Measurements from ENCODE around the gene HS3ST2.

Gene HS3ST2

GRCh38 chr16:22771551-22771950 is 42.4 kb upstream of the HS3ST2 start:
- TF ChIP-seq SIN3A (IDR thresholded peaks at IDR 0.05; ENCODE audit: borderline replicate concordance, insufficient read depth, low read length) (no peak), REST (IDR thresholded peaks at IDR 0.05; ENCODE audit: insufficient read depth in 1 of 2, low read depth in 2 of 2, low read length in 2 of 2) (no peak), POLR2AphosphoS5 (IDR thresholded peaks at IDR 0.05; ENCODE audit: low read depth, low read length) (no peak), FOXP2 (optimal IDR thresholded peaks at IDR 0.05; ENCODE audit: borderline replicate concordance, extremely low read depth, extremely low read length, insufficient read depth) (no peak), TAF1 (IDR thresholded peaks at IDR 0.05; ENCODE audit: borderline replicate concordance, insufficient read depth, low read length) (no peak)

GRCh38 chr16:22775220-22775922 is 38.6 kb upstream of the HS3ST2 start:
- TF ChIP-seq POLR2AphosphoS5 (IDR thresholded peaks at IDR 0.05; ENCODE audit: low read depth, low read length) (no peak), REST (IDR thresholded peaks at IDR 0.05; ENCODE audit: insufficient read depth in 1 of 2, low read depth in 2 of 2, low read length in 2 of 2) (no peak), SIN3A (IDR thresholded peaks at IDR 0.05; ENCODE audit: borderline replicate concordance, insufficient read depth, low read length) (no peak), FOXP2 (optimal IDR thresholded peaks at IDR 0.05; ENCODE audit: borderline replicate concordance, extremely low read depth, extremely low read length, insufficient read depth) (no peak), TAF1 (IDR thresholded peaks at IDR 0.05; ENCODE audit: borderline replicate concordance, insufficient read depth, low read length) (no peak)

DNA sequence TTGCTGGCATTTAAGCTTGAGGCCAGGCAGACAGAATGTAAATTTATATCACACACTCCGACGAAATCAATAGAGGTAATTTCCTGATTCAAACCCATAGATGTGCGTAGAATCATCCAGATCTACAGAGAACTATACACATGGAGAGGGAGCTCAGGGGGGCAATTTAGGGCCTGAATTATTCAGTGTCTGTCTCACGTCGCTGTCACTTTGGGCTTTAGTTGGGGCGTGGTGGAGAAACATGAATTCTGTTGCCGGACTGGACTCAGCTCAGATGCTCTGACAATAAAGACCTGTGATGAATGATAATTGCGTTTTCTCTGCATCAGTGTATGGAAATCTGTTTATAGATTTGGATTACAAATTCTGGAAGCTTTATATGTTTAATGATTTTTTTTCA is 32.5 kb upstream of the HS3ST2 start:
- TF ChIP-seq POLR2AphosphoS5 (IDR thresholded peaks at IDR 0.05; ENCODE audit: low read depth, low read length) (no peak), TAF1 (IDR thresholded peaks at IDR 0.05; ENCODE audit: borderline replicate concordance, insufficient read depth, low read length) (no peak), SIN3A (IDR thresholded peaks at IDR 0.05; ENCODE audit: borderline replicate concordance, insufficient read depth, low read length) (no peak), REST (IDR thresholded peaks at IDR 0.05; ENCODE audit: insufficient read depth in 1 of 2, low read depth in 2 of 2, low read length in 2 of 2) (no peak), FOXP2 (optimal IDR thresholded peaks at IDR 0.05; ENCODE audit: borderline replicate concordance, extremely low read depth, extremely low read length, insufficient read depth) (no peak)

DNA sequence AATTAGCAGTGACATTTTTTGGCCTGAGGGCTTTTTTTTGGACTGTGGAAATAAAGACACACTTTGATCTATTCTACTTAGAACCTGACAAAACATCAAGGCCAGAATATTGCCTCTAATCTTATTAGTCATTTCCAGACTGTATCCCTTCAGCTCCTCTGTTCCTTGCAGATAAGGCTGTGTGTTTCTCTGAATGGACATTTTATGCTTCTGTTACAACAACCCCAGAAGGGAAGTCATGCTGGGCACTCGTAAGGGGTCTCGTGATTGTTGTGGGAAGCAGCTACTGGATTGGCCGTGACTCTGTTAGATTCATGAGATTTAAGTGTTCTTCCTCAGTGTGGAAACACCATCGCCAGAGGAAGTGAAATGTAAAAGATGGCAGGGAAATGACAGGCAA is 31.6 kb upstream of the HS3ST2 start:
- no peak for TF ChIP-seq TAF1 (IDR thresholded peaks at IDR 0.05; ENCODE audit: borderline replicate concordance, insufficient read depth, low read length)
- TF ChIP-seq REST (IDR thresholded peaks at IDR 0.05; ENCODE audit: insufficient read depth in 1 of 2, low read depth in 2 of 2, low read length in 2 of 2): no peak
- no peak for TF ChIP-seq SIN3A (IDR thresholded peaks at IDR 0.05; ENCODE audit: borderline replicate concordance, insufficient read depth, low read length)
- TF ChIP-seq FOXP2 (optimal IDR thresholded peaks at IDR 0.05; ENCODE audit: borderline replicate concordance, extremely low read depth, extremely low read length, insufficient read depth): no peak
- TF ChIP-seq POLR2AphosphoS5 (IDR thresholded peaks at IDR 0.05; ENCODE audit: low read depth, low read length): no peak
